ENCODE measurements around the gene MME. TPM values are rescaled to one million over a fixed set of nuclear protein-coding genes. Genes with fewer than 3 reads are reported as not detected.

Gene MME
- total RNA-seq, 2 experiments from 2014 or later, result 84.4 to 118 TPM

GRCh38 chr3:155135003-155135402 lies 54.9 kb downstream of the MME start:
- BruUV-seq (replicated peaks), result no TSS peak
- H3K36me3 ChIP-seq (ENCODE audit: insufficient read depth, low read length), result peaks cover 96% of the 10 kb centered on the region
- H3K79me2 ChIP-seq (ENCODE audit: insufficient read depth, low read depth, low read length), result no peaks in the 10 kb centered on the region
- H3K9me2 ChIP-seq (ENCODE audit: insufficient read depth, low read length), result no peaks in the 10 kb centered on the region
- peaks cover 6% of the 10 kb centered on the region; the same call in 1 of the 2 replicates for H3K9me3 ChIP-seq (ENCODE audit: low read length)
- TF ChIP-seq EZH2phosphoT487 (IDR thresholded peaks at IDR 0.05; ENCODE audit: borderline replicate concordance, low read depth, low read length), result no peak
- no peak for TF ChIP-seq CTCF (conservative IDR thresholded peaks at IDR 0.05; ENCODE audit: low read length)
- no peak overlapping the region for H3K4me3 ChIP-seq (ENCODE audit: low read depth, low read length, poor library complexity, severe bottlenecking)
- no peak overlapping the region for H3K27ac ChIP-seq (ENCODE audit: low read depth, low read length, poor library complexity, severe bottlenecking)
- H3K4me1 ChIP-seq (ENCODE audit: insufficient read depth, low read length, poor library complexity, severe bottlenecking), result peaks cover 11% of the 10 kb centered on the region
- CTCF ChIA-PET (ENCODE audit: unreplicated experiment), result no interaction called here
- intact Hi-C loops (cut with micrococcal nuclease; ENCODE audit: unreplicated experiment), result no loop called here
- no peak overlapping the region for H2AFZ ChIP-seq (ENCODE audit: low read length)
- POLR2A ChIA-PET, result no interaction called here
- DNase-seq (ENCODE audit: low spot score), result no peak
- H3K4me2 ChIP-seq (ENCODE audit: low read length), result no peak overlapping the region
- no peaks in the 10 kb centered on the region for H4K20me1 ChIP-seq (ENCODE audit: insufficient read depth, low read length)

GRCh38 chr3:155138677-155139076 lies 58.6 kb downstream of the MME start:
- no peak overlapping the region for H2AFZ ChIP-seq (ENCODE audit: low read length)
- ChIA-PET CTCF (ENCODE audit: unreplicated experiment) (no interaction called here), POLR2A (interaction anchor here (0.7 to 1.1 kb wide), 2 partner anchors 9 to 28 kb away, joined by 3 to 4 read pairs; no protein-coding TSS in a partner anchor)
- TF ChIP-seq EZH2phosphoT487 (IDR thresholded peaks at IDR 0.05; ENCODE audit: borderline replicate concordance, low read depth, low read length) (no peak), CTCF (conservative IDR thresholded peaks at IDR 0.05; ENCODE audit: low read length) (no peak)
- DNase-seq (ENCODE audit: low spot score), result no peak
- no peak overlapping the region for H3K27ac ChIP-seq (ENCODE audit: low read depth, low read length, poor library complexity, severe bottlenecking)
- intact Hi-C loops (cut with micrococcal nuclease; ENCODE audit: unreplicated experiment), result no loop called here
- peaks cover 98% of the 10 kb centered on the region for H3K36me3 ChIP-seq (ENCODE audit: insufficient read depth, low read length)
- no peaks in the 10 kb centered on the region for H3K4me1 ChIP-seq (ENCODE audit: insufficient read depth, low read length, poor library complexity, severe bottlenecking)
- H3K9me2 ChIP-seq (ENCODE audit: insufficient read depth, low read length), result no peaks in the 10 kb centered on the region
- H3K4me2 ChIP-seq (ENCODE audit: low read length), result no peak overlapping the region
- no peaks in the 10 kb centered on the region for H4K20me1 ChIP-seq (ENCODE audit: insufficient read depth, low read length)
- peaks cover 6% of the 10 kb centered on the region; the same call in 1 of the 2 replicates for H3K9me3 ChIP-seq (ENCODE audit: low read length)
- H3K79me2 ChIP-seq (ENCODE audit: insufficient read depth, low read depth, low read length), result no peaks in the 10 kb centered on the region
- no TSS peak for BruUV-seq (replicated peaks)
- H3K4me3 ChIP-seq (ENCODE audit: low read depth, low read length, poor library complexity, severe bottlenecking), result no peak overlapping the region

DNA sequence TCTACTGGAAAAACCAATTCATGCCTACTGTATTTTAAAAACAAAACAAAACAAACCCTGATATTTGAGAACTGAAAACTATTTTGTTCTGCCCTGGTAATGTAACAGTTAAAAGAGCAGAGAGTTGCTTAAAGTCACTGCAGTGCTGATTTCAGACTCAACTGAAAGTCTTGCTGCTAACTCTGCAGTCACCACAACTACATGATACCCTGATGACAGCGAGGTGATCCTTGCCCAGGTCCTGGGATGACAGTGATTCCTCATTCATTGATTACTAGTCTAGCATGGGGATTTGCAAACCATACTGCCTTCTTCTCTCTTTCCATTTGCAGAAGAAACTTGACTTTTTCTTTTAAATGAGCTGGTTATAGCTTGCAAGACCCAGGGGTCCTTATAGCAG lies 67.5 kb downstream of the MME start:
- no TSS peak for BruUV-seq (replicated peaks)
- Histone ChIP-seq H3K36me3 (ENCODE audit: insufficient read depth, low read length) (peaks cover 97% of the 10 kb centered on the region), H3K79me2 (ENCODE audit: insufficient read depth, low read depth, low read length) (no peaks in the 10 kb centered on the region), H2AFZ (ENCODE audit: low read length) (no peak overlapping the region), H4K20me1 (ENCODE audit: insufficient read depth, low read length) (no peaks in the 10 kb centered on the region), H3K4me1 (ENCODE audit: insufficient read depth, low read length, poor library complexity, severe bottlenecking) (no peaks in the 10 kb centered on the region), H3K9me3 (ENCODE audit: low read length) (no peaks in the 10 kb centered on the region), H3K4me3 (ENCODE audit: low read depth, low read length, poor library complexity, severe bottlenecking) (no peak overlapping the region), H3K27ac (ENCODE audit: low read depth, low read length, poor library complexity, severe bottlenecking) (no peak overlapping the region), H3K9me2 (ENCODE audit: insufficient read depth, low read length) (no peaks in the 10 kb centered on the region), H3K4me2 (ENCODE audit: low read length) (no peak overlapping the region)
- DNase-seq (ENCODE audit: low spot score), result no peak
- ChIA-PET POLR2A (no interaction called here), CTCF (ENCODE audit: unreplicated experiment) (no interaction called here)
- intact Hi-C loops (cut with micrococcal nuclease; ENCODE audit: unreplicated experiment), result no loop called here
- TF ChIP-seq EZH2phosphoT487 (IDR thresholded peaks at IDR 0.05; ENCODE audit: borderline replicate concordance, low read depth, low read length) (no peak), CTCF (conservative IDR thresholded peaks at IDR 0.05; ENCODE audit: low read length) (no peak)
